Stomach (tissue), 4 donors: ENCODE measurements around the gene ITGB3BP.

Experiments used
- EP300 ChIP-seq: sonication (generic); formaldehyde crosslinking; IDR thresholded peaks from one replicate; pipeline ENCODE4 v1.6.1; 2017; ENCODE audit warnings: antibody characterized with exemption
- POLR2A ChIP-seq, 4 donors: fragments of 450-650 bp; IDR thresholded peaks; one replicate each; pipeline ENCODE4 v1.6.1; 2016; ENCODE audit warnings: antibody characterized with exemption in 4 of 4, control low read depth in 2 of 4, mild to moderate bottlenecking in 1 of 4, moderate library complexity in 1 of 4
- TF ChIP-seq, protein P1 (sequence below), 7 experiments: fragments of 450-650 bp in 4 of 7; fragments of 200-600 bp in 3 of 7; sonication (generic) in 3 of 7; IDR thresholded peaks; one replicate each; pipeline ENCODE4 v1.5.1; 2016 to 2019; ENCODE audit warnings: antibody characterized with exemption in 7 of 7, control low read depth in 2 of 7, mild to moderate bottlenecking in 1 of 7

DNA sequence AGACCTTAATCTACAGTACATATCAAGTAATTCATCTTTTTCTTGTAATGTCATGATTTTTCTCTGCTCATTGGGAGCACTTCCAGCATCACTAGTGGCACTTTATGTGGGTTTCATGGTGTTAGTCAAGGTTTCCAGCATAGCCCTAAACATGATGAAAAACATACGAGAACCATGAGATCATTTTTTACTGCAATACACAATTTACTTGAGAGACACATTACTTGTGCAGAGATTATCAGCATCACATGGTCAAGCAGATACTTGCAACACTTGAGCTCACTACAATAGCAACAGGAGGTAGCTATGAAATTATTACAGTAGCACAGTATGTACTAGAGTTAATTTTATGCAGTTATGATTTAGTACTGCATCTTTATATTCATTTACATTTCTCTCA lies 36.4 kb downstream of the ITGB3BP start:
- TF ChIP-seq, protein P1, sequence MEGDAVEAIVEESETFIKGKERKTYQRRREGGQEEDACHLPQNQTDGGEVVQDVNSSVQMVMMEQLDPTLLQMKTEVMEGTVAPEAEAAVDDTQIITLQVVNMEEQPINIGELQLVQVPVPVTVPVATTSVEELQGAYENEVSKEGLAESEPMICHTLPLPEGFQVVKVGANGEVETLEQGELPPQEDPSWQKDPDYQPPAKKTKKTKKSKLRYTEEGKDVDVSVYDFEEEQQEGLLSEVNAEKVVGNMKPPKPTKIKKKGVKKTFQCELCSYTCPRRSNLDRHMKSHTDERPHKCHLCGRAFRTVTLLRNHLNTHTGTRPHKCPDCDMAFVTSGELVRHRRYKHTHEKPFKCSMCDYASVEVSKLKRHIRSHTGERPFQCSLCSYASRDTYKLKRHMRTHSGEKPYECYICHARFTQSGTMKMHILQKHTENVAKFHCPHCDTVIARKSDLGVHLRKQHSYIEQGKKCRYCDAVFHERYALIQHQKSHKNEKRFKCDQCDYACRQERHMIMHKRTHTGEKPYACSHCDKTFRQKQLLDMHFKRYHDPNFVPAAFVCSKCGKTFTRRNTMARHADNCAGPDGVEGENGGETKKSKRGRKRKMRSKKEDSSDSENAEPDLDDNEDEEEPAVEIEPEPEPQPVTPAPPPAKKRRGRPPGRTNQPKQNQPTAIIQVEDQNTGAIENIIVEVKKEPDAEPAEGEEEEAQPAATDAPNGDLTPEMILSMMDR (IDR thresholded peaks at IDR 0.05) = no peak
- TF ChIP-seq POLR2A (IDR thresholded peaks at IDR 0.05) (no peak), EP300 (no peak)
